ENCODE measurements around the gene SERPINA1. TPM values are rescaled to one million over a fixed set of nuclear protein-coding genes. Genes with fewer than 3 reads are reported as not detected.

The SERPINA1 gene
- total RNA-seq, 1 experiment from 2014 or later: 8.3 TPM

DNA sequence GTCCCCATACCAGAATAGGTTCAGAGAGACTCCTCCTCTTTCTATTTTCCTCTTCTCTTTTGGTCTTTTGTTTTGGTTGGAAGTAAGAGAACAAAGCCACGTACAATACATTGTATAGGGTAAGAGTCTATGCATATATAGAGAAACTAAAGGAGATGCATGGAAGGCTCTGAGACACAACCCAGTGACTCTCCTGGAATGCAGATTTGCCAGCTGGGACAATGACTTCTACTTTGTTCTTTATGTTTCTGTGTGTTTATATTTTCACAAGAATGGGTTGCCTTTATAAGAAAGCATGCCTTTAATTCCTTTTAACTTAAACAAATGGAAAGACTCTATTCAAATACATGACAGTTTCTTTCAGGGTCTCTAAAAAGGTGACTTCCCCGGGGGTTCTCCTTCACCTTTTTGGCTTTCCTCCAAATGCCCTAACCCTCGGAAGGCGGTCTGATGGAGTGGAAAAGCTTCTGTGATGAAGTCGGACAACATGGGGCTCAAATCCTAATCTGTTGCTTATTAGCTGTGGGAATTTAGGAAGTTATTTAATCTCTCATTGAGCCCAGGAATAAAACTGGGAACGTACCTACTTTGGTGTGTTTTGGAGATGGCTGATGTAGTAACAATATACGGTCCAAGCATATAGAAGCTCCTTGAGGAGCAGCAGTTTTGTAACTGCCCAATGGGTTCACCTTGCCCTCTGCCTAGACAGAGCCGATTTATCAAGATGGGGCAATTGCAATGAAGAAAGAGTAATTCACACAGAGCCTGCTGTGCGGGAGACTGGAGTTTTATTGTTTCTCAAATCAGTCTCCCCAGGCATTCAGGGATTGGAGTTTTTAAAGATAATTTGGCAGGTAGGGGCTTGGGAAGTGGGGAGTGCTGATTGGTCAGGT is 9.1 kb upstream of the SERPINA1 start:
- DNase-seq (ENCODE audit: low read depth): no peak

DNA sequence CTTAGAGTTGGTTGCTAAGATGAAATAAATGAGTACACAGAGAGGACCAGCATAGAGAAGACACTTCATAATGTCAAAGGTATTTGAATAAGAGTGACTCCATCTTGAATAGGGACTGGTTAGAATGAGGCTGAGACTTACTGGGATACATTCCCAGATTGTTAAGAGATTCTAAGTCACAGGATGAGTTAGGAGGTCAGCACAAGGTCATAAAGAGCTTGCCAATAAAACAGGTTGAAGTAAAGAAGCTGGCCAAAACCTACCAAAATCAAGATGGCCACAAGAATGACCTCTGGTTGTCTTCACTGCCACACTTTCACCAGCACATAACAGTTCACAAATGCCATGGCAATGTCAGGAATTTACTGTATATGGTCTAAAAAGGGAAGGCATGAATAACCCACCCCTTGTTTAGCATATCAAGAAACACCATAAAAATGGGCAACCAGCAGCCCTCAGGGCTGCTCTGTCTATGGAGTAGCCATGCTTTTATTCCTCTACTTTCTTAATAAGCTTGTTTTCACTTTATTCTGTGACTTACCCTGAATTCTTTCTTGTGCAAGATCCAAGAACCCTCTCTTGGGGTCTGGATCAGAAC is 8.3 kb upstream of the SERPINA1 start:
- peak; percentile 22 for DNase-seq (ENCODE audit: low read depth)

DNA sequence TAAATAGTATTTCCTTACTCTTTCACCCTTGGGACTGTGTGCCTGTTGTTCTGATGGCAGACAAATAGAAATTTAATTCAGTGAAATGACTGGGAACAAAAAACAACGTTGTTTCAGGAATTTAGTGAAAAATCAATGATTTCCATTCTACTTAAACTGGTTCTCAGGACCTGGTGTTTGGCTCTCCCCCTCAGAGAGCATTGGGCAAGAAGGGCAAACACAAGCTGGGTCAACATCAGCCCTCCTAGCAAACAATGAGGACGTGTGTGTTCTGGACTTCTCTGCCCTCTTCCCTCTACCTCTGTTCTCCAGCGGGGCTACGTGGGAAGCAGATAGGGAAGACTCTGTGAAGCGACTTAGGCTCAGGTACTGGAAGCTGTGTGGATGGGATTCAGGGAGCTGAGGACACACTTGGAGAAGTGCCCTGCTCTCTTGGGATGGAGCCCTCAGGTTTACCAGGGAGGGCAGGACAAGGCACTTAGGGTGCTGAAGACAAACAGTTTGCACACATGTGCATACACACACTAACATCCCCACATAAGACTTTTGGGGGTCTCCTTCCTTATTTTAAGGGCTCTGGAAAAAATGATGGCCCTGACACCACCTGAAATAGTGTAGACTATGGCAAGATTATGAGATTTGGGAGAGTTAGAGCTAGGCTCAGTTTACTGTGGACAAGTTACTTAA is 7.6 kb upstream of the SERPINA1 start:
- no peak for DNase-seq (ENCODE audit: low read depth)

DNA sequence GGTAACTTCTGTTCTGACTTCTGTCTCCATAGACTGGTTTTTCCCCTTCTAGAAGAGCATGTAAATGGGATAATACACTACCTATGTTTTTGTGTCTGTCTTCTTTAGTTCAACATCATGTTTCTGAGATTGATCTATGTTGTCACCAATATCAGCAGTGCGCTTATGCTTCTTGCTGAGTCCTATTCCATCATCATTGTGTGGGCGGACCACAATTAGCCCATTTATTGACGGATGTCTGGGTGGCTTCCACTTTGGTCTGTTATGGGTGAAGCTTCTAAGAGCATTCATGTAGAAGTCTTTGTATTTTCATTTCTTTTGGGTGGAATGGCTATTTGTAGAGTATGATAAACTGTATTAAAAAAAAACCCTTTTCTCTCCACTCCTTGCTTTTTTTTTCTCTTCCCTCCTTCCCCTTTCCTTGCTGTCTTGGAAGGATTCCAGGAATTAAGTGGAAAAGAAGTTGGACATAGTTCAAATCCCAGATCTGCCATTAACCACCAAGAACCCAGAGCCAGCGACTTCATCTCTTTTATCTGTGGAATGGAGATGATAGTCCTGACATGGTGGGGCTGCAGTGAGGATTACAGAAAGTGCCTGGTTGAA is 7.0 kb upstream of the SERPINA1 start:
- DNase-seq (ENCODE audit: low read depth): no peak

DNA sequence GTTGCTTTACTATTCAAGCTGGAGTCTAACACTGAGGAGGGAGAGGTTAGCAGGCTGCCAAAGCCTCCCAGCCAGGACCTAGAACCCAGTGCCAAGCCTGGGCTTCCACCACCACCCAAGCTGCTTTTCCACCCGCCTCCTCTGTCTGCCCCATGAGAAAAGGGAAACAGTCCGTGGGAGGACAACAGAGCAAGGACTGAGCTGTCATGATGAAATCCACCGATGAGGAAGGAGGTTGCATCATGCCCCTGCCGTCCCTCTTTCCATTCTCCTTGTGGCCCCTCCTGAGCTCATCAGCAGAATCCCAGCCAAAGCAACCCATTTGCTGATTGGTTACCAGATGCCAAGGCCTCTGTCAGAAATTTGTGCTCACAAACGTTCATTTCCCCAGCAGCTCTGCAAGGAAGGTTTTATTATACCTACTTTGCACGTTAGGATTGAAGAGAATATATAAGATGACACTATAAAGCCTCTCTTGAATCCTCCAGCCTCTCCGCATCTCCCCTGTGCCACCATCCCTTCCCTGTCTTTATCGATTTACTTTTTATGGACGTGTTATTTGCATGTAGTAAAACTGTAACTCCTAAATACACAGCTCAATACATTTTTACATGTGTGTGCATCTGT is 6.3 kb upstream of the SERPINA1 start:
- DNase-seq (ENCODE audit: low read depth): no peak

DNA sequence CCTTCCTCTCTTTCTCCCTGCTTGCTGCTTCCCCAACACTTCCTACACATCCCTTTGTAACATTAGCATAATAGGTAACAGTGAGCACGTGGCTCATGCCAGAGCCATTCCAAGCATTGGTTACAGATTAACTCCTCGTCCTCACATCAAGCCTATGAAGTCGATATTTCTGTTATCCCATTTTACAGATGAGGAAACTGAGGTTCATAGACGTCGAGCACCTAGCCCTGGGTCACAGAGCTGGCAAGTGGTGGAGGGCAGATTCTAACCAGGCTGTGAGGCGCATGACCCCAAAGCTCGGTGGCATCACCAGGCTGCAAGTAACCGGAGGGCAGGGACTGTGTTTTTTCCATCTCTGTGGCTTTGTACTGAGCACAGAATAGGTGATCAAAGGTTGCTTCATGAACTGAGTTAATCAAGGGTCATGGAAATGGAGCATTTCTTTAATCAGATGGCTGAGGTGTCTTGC is 5.7 kb upstream of the SERPINA1 start:
- DNase-seq (ENCODE audit: low read depth): no peak

DNA sequence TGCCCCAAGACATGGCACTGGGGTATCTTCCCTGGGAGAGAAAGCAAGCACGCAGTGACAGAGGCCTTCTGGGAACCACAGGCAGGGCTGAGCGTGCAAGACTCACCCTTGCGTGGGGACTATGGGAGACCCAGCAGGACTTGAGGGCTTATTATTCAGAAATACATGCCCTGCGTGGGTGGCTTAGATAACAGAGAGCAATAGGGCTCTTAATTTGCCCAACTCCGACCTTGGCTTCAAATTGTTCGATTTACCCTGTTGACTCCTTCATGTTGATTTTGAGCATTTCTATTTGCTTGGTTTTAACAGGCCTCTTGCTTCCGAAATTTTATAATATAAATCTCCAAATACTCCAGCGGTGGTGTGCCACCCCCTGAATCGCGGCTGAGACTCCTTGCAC is 5.1 kb upstream of the SERPINA1 start:
- no peak for DNase-seq (ENCODE audit: low read depth)

DNA sequence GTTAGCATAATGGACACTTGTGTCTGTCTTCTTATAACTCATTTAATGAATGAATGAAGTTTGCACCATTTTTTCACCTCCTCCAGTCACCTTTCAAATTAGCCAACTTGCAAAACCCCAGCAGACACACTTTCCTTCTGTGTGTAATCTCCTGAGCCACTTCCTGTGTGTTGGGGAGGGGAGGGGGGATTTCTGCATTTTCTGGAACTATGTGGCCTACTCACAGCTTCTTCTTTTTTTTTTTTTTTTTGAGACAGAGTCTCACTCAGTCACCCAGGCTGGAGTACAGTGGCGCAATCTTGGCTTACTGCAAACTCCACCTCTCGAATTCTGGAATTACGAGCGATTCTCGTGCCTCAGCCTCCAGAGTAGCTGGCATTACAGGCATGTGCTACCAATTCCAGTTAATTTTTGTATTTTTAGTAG is 4.1 kb upstream of the SERPINA1 start:
- peak; percentile 51 for DNase-seq (ENCODE audit: low read depth)

DNA sequence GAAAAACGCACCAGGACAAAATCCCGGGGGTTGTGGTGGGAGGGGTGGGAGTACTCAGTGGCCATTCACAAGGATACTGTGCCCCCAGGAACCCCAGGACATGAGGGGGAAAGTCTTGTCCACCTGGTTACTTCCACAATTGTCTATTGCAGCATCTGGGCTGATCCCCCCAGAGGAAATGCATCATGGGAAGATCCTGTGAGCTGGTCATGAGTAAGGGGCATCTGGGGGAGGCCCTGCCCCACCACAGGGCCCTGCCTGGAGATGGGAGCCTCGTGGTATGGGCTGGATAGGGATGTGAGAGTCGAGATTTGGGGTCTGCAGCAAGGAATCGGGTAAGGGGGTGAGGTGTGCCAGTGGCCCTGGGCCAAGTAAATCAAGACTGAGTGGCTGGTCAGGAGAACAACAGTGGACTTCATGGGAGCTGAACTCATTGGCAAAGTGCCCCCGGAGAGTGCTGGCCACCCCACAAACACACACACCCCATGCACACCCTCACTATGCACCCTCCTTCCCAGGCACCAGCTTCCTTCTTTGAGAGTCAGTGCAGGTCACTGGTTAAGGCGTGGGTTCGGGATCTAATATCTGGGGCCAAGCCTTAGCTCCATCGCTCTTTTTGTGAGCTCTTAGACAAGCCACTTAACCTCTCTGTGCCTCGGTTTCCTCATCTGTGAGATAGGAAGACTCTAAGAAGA is 3.0 kb upstream of the SERPINA1 start:
- no peak for DNase-seq (ENCODE audit: low read depth)

DNA sequence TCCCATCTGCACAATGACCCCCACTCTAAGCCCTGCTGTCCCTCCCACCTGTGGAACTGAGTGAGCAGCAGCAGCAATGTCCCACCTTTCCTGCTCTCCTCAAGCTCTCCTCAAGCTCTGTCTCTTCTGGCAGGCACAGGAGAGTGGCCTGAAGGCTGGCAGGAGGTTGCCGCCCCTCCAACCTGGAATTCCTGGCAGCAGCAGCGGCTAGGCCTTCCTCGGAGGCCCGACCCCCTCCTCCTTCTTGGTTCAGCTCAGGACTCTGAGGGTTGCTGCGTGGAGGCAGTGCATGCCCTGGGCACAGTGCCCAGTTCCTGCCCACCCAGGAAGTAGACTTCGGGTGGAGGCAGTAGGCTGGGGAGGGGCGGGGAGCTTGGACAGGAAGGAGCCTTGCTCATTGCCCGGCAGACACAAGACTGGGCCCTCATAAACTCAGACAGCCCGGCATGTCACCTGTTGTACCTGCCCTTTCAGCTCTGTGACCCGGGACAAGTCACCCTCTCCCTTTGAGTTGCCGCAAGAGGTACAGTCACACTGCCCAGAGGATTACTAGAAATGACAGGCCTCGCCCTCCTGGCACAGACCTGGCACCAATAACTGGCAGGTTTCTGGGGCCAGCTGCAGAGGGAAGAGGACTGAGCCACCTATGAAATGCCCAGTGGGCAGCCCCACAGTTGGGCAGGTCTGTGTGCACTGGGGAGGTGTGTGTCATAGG is 2.1 kb upstream of the SERPINA1 start:
- peak; percentile 15 for DNase-seq (ENCODE audit: low read depth)

DNA sequence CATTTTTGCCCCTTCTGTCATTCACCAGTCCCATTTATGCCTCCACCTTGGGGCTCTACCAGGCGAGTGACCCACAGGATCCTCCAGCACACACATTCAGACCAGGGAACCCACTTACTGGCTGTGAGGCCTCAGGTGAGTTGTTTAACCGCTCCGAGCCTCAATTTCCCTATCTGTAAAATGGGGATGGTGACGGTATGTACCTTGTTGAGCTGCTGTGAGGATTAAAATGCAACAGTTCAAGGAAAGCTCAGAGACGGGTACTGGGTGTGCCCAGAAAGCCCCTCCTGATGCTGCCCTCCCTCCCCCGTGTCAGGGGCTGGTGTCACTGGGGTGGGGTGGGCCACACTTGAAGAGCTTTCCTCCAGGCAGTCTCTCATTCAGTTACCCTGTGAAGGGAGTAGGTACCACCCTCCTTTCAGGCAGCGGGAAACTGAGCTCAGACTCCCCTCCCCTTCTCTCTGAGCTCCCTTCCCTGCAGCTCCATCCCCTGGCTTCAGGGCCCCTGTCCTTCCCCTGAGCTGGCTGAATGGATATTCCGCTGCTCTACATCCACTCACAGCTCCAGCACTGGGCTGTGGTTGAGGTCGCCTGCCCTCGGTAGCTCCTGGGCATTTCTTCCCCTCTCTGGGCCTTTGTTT is 1.4 kb upstream of the SERPINA1 start:
- DNase-seq (ENCODE audit: low read depth): no peak

DNA sequence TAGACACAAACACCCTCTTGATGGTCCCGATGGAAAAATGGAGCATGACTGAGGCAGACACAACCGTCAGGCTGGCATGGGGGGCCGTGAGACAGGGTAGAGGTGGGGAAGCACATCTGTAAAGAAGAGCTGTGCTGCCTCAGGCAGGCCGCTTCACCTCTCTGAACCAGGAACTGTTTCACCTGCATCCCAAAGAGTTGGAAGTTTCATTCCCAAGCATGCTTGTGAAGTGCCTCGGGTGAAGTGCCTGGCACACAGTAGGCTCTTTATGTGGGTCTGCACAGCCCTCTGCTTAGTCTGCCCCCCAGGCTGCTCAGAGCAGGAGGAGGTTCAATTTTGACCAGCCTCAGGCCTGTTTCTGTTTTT is 685 bp upstream of the SERPINA1 start:
- no peak for DNase-seq (ENCODE audit: low read depth)

DNA sequence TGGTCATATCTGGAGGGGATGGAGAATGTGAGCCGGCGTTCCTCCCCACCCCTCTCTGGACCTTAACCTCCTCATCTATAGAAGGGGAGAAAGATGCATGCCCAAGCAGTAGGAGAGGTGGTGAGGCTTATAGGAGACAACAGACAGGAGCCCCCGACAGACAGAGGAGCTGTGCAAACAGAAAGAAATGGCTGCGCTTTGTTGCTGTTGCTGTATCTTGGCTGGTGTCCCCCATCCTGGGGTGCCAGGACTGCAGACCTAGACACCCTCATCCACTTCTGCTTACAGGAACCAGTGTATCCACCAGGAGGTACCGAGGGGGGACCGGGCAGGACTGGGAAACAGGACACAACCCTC is 397 bp downstream of the SERPINA1 start:
- DNase-seq (ENCODE audit: low read depth): no peak

DNA sequence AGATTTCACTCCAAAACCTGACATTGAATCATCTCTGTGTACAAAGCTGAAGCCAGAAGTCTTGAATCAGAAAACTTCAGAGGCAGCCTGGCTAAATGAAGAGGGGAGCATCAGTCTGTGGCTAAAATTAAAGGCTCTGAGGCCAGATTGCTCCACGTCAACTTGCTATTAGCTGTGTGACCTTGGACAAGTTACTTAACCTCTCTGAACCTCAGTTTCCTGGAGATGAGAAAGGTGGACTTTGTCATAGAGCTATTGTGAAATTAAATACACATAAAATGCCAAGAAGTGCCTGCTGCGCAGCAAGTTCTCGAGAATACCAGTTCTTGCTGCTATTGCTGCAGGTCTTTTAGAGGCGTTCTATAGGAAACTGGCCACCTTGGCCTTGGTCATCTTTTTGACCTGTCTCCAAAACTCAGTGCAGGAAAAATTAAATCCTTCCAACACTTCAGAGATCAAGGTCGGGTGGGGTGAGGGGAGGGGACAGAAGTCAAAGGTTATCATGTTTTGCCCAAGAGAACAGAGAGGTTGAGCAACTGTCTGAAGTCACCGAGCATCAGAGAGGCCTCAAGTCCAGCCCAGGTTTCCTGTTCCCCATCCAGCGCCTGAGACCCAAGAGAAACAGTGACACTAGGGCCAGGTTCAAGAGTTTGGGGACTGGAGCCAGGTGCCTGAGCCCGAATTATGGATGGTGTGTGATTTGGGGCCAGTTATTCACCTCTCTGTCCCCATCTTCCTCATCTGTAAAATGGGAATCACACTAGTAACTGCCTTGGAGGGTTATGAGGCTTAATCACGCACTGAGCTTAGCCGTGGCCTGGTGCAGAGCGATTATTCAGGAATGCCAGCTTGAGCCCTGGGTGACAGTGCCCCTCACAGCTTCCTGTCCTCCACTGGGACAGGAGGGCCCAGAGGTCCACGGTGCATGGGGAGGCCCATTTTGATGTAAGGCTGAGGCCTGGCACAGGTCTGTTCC is 1.1 kb downstream of the SERPINA1 start:
- DNase-seq (ENCODE audit: low read depth): no peak

DNA sequence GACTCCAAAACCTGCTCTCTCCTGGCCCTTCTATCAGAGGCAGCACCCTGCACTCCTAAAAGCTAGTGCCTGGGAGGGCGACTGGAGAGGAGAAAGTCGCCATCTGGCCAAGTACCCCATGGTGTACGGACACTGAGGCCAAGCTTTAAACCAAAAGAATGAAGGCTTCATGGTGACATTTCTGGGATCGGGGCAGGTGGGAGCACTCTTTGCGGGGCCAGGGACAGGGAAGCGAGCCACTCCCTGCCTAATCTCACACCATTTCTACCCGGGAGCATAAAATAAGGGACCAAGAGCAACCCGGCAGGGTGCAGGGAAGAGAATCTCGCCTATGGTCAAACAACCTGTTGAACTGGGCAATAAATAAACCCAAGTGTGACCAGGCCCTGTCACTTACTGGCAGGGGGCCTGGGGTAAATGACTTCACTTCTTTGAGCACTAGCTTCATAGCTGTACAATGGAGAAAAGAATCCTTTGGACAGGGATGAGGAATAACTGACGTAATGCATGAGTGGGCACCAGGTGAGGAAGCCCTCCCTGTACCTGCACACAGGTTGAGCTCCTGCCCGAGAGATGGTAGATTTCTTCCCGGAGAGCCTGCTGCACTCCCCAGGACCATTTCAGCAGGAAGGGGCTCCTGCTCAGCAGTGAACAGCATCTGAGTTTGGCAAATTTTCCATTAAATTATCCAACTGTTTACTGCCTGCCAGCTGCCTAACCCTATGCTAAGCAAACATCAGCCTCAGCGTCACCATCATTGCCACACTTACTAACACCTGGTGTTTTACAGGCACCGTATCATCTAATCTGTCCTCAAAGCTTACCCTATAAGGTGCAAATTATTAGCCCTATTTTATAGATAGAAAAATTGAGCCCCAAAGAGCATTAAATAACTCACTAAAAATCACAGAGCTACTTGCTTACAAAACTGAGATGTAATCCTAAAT is 2.0 kb downstream of the SERPINA1 start:
- no peak for DNase-seq (ENCODE audit: low read depth)

DNA sequence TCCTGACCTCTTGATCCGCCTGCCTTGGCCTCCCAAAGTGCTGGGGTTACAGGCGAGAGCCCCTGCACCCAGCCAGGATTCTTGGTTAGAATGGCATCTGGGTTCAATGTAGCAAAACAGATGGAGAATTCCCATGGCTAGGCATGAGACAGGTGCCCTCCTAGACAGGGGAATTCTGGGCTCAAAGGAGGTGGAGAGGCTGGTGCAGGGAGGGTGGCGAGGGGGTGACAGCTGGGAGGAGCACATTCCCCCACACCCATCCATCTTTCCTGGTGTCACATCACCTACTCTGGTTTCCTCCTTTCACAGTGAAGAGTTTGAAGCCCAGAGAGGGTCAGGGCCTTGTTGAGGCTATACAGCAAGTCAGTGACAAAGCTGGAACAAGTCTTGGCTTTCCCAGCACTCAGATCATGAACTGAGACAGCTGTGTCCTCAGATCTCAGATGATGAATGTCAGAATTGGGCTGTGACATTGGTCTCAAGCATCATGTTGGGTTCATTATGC is 2.8 kb downstream of the SERPINA1 start:
- DNase-seq (ENCODE audit: low read depth): no peak

DNA sequence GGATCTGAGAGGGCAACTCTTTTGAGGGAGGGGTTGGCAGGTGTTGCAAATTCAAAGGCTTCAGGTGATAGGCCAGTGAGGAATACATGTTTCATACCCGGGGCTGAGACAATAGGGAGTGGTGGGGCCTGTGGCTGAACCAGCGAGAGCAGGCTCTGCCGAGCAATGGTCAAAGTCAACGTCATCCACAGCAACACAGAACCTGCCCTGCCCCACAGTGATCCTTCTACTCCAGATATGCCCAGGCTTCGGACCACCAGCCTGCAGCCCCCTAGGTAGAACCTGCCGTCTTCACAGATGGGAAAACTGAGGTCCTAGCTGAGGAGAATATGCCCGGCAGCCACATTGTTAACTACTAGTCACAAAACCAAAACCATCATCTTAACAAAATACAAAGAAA is 4.1 kb downstream of the SERPINA1 start:
- DNase-seq (ENCODE audit: low read depth): no peak

DNA sequence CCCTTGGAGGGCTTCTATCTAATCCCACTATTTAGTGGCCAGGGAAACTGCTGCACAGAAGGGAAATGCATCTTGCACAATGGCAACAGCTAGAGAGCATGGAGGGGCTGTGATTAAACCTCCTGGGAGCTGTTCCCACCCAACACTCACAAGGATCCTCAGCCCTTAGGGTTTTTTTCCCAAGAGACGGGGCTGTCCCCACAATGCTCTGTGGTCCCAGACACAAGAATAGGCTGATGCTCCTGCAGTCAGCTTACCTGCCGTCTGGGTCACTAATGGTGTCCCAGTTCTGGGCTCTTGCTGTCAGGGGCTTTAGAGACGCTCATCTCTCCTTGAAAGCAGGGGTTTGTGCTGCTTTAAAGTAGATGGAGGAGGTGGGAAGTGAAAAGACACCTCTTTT is 4.6 kb downstream of the SERPINA1 start:
- DNase-seq (ENCODE audit: low read depth): no peak

All from M059J (cell line).